Osteoblast (primary cell): Measurements from ENCODE around the gene SPRED2. TPM values are rescaled to one million over a fixed set of nuclear protein-coding genes. Genes with fewer than 3 reads are reported as not detected.
A peak's percentile ranks its signal among the peaks of the same experiment; 100 is the strongest.

Experiments used
- DNase-seq: peaks from one replicate; pipeline ENCODE4 v3.0.0; 2011; ENCODE audit warnings: low spot score, mixed read lengths; ENCODE audit not compliant: insufficient read length; ENCODE audit errors: missing footprints
- H2AFZ ChIP-seq: 2 replicates; pipeline ENCODE4 v1.6.0; 2011; ENCODE audit warnings: mild to moderate bottlenecking, low read length
- H3K27ac ChIP-seq: 2 replicates; pipeline ENCODE4 v1.5.1; 2011; ENCODE audit warnings: mild to moderate bottlenecking, low read depth, low read length, moderate library complexity
- H3K27me3 ChIP-seq: 2 replicates; pipeline ENCODE4 v1.6.0; 2012; ENCODE audit warnings: mild to moderate bottlenecking, control low read depth, inconsistent platforms, low read length, moderate library complexity; ENCODE audit not compliant: insufficient read depth
- H3K36me3 ChIP-seq: 2 replicates; pipeline ENCODE4 v1.5.1; 2011; ENCODE audit warnings: mild to moderate bottlenecking, low read length, control low read depth, moderate library complexity; ENCODE audit not compliant: insufficient read depth
- H3K4me1 ChIP-seq: 2 replicates; pipeline ENCODE4 v1.5.1; 2011; ENCODE audit warnings: mild to moderate bottlenecking, low read length, control low read depth, moderate library complexity; ENCODE audit not compliant: insufficient read depth
- H3K4me2 ChIP-seq: 2 replicates; pipeline ENCODE4 v1.6.0; 2011; ENCODE audit warnings: mild to moderate bottlenecking, low read length; ENCODE audit not compliant: insufficient read depth
- H3K4me3 ChIP-seq: fragments of 200-600 bp; sonication (generic); 3 replicates; pipeline ENCODE4 v1.5.1; 2012; ENCODE audit warnings: mild to moderate bottlenecking, low read length, inconsistent platforms; ENCODE audit not compliant: insufficient read depth
- H3K79me2 ChIP-seq: 2 replicates; pipeline ENCODE4 v1.6.0; 2012; ENCODE audit warnings: mild to moderate bottlenecking, low read length, control low read depth, inconsistent platforms; ENCODE audit not compliant: insufficient read depth
- H3K9me3 ChIP-seq: 2 replicates; pipeline ENCODE4 v1.5.1; 2011; ENCODE audit warnings: low read depth, low read length, control low read depth
- H4K20me1 ChIP-seq: 2 replicates; pipeline ENCODE4 v1.6.0; 2012; ENCODE audit warnings: mild to moderate bottlenecking, low read length, control low read depth; ENCODE audit not compliant: insufficient read depth
- total RNA-seq: library from RNA; depleted of rRNA; stranded (reverse); fragments of >200 nt; gene quantifications from 2 replicates; pipeline ENCODE4 v1.2.3, GENCODE V29; 2012
- TF ChIP-seq, protein P1 (sequence below): IDR thresholded peaks from 2 replicates; pipeline ENCODE4 v1.5.1; 2011; ENCODE audit warnings: mild to moderate bottlenecking, low read depth, low read length, moderate library complexity; ENCODE audit errors: extremely low read depth

The SPRED2 gene
- total RNA-seq, 1 donor, result 17.4 TPM

DNA sequence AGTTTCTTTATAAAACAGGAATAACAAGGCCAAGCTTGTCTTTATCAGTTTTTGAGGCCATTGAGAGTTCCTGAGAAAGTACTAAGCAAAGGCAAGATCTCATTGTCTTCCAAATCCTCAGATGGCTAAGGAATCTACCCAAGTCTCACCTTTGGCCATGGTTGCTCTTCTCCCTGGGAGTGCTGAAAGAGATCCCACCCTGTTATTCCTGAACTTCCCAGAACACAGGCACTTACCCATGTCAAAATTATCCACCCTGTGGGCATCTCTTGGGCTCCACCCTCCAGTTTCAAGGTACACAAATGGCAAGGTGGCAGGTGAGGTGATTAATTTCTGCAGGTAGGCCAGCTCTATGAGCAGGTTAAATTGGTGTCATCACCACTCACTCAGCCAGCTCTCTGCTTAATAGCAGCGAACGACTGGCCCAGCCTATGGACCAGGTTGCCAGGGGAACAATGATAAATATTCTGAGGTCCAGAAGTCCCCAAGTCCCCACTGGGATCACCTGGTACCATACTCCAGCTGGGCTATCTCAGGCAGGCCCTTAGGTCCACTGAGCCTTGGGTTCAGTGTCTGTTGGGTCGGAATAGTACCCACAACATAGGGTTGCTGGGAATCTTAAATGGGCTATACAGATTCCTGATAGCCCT lies 2.3 kb upstream of the SPRED2 start:
- no peaks in the 10 kb centered on the region for H3K27me3 ChIP-seq
- H3K4me2 ChIP-seq, result peak overlapping the region; percentile 89
- H3K9me3 ChIP-seq, result no peaks in the 10 kb centered on the region
- H3K4me3 ChIP-seq, result no peak overlapping the region
- peak overlapping the region; percentile 86 for H2AFZ ChIP-seq
- DNase-seq, result no peak
- peaks cover 22% of the 10 kb centered on the region for H3K4me1 ChIP-seq
- H4K20me1 ChIP-seq, result peaks cover 11% of the 10 kb centered on the region
- H3K27ac ChIP-seq, result no peak overlapping the region
- H3K36me3 ChIP-seq, result no peaks in the 10 kb centered on the region
- H3K79me2 ChIP-seq, result peaks cover 30% of the 10 kb centered on the region
- TF ChIP-seq, protein P1, sequence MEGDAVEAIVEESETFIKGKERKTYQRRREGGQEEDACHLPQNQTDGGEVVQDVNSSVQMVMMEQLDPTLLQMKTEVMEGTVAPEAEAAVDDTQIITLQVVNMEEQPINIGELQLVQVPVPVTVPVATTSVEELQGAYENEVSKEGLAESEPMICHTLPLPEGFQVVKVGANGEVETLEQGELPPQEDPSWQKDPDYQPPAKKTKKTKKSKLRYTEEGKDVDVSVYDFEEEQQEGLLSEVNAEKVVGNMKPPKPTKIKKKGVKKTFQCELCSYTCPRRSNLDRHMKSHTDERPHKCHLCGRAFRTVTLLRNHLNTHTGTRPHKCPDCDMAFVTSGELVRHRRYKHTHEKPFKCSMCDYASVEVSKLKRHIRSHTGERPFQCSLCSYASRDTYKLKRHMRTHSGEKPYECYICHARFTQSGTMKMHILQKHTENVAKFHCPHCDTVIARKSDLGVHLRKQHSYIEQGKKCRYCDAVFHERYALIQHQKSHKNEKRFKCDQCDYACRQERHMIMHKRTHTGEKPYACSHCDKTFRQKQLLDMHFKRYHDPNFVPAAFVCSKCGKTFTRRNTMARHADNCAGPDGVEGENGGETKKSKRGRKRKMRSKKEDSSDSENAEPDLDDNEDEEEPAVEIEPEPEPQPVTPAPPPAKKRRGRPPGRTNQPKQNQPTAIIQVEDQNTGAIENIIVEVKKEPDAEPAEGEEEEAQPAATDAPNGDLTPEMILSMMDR, result no peak

DNA sequence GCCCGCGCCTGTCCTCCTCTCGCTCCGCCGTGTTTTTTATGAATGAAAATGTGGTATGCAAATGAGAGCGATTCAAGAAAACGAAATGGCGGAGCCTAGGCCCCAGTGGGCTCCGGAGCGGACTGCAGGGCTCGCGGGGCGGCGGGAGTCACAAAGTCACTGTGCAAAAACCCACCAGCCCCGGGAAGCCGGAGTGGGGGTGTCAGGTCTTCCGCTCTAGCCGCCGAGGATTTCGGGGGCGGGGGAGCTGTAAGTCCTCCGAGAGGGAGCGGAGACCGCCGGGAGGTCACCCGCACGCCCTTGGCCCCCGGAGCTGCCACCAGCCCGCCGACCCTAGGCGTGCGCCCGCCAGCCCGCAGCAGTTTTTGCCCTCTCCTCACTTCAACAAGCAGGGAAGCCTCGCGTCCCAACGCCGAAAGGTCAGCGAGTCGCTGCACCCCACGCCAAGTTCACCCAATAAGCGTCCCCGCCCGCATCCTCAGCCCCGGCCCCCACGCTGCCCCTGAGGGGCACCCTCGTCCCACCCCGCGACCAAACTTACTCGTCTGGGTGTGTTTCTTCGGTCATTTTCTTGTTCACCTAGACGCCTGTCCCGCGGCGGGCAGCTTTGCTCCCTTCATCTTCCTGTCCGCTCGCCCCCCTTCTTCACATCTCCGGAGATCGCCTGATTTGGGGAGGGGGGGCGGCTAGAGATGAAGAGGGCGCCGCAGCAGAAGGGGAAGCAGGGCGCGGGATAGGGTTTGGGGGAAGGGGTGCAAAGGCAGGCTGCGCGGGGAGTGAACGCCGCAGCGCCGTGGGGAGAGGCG lies 775 bp downstream of the SPRED2 start:
- no peaks in the 10 kb centered on the region for H3K27me3 ChIP-seq
- H3K27ac ChIP-seq, result peak overlapping the region; percentile 75
- H3K36me3 ChIP-seq, result no peaks in the 10 kb centered on the region
- peak overlapping the region; percentile 93 for H3K4me3 ChIP-seq
- H2AFZ ChIP-seq, result peak overlapping the region; percentile 49
- TF ChIP-seq, protein P1, result no peak
- peaks cover 61% of the 10 kb centered on the region for H3K79me2 ChIP-seq
- peak overlapping the region; percentile 77 for H3K4me2 ChIP-seq
- H3K4me1 ChIP-seq, result peaks cover 15% of the 10 kb centered on the region
- no peaks in the 10 kb centered on the region for H3K9me3 ChIP-seq
- peak; percentile 84 for DNase-seq
- H4K20me1 ChIP-seq, result peaks cover 31% of the 10 kb centered on the region

DNA sequence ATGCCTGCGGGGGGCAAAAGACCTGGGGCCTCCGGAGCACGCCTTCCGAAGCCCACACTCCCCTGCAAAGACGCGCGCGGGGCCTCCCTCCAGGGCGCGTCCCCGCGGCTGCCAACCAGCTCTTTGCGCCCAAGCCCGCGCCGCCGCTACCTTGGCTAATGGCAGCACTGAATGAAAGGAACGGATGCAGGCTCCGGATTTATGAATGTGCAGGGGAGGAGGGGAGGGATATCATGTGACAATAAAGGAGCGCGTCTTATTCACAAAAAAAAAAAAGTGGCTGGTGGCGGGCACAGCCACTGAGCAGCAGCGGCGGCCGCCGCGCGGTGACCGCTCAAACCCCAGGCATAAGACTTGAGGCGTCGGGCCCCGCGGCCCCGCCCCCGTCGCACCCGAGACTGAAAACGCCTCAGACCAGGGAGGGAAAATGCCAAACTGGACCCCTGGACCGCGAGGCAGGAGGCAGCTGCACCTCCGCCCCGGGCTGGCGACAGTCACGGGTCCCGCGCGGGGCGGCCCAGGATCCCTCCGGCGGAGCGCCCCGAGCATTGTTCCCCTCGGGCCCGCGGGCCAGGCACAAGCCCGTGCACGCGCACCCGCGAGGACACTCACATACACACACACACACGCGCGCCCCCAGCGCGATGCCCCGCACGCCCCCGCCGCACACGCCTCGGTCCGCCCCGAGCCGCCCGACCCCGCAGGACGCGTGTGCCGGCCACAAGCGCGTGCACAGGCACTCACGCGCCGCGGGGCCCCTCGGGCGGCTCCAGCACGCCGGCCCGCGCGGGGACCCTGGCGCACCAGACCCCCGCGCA lies 1.6 kb downstream of the SPRED2 start:
- peaks cover 15% of the 10 kb centered on the region for H3K4me1 ChIP-seq
- peaks cover 39% of the 10 kb centered on the region for H4K20me1 ChIP-seq
- peak overlapping the region; percentile 43 for H2AFZ ChIP-seq
- peak overlapping the region; percentile 77 for H3K4me2 ChIP-seq
- H3K4me3 ChIP-seq, result peak overlapping the region; percentile 93
- H3K36me3 ChIP-seq, result no peaks in the 10 kb centered on the region
- H3K79me2 ChIP-seq, result peaks cover 69% of the 10 kb centered on the region
- H3K27me3 ChIP-seq, result no peaks in the 10 kb centered on the region
- H3K9me3 ChIP-seq, result no peaks in the 10 kb centered on the region
- H3K27ac ChIP-seq, result peak overlapping the region; percentile 75
- peak; percentile 81 for DNase-seq
- TF ChIP-seq, protein P1, result no peak
